Activated CD8-positive, alpha-beta memory T cell treated with anti-CD3 and anti-CD28 coated beads for 1 hour (primary cell): ENCODE data around the gene PLCL1.

Experiments
- DNase-seq, 2 donors: peaks; one replicate each; pipeline ENCODE4 v3.0.0-alpha.2; 2020; ENCODE audit warnings: low read depth in 1 of 2; ENCODE audit errors: extremely low read depth in 1 of 2

Gene PLCL1

DNA sequence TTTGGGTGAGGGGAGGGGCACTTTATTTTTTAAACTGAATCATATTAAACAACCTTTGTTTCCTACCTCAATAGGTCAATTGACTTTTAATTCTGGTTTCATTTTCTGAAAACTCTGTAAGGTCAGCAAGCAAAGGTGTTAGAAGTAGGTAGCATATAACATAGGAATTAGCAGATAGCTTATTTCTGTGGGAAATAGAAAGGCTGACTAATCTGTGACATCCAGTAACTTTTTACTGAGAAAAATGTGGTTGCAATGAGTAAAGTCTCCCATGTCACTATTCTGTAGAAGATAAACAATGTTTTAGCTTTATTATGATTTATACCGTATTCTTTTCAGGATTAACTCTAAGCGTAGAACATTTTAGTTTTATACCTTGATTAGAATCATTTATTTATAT is 240.4 kb downstream of the PLCL1 start:
- no peak for DNase-seq

DNA sequence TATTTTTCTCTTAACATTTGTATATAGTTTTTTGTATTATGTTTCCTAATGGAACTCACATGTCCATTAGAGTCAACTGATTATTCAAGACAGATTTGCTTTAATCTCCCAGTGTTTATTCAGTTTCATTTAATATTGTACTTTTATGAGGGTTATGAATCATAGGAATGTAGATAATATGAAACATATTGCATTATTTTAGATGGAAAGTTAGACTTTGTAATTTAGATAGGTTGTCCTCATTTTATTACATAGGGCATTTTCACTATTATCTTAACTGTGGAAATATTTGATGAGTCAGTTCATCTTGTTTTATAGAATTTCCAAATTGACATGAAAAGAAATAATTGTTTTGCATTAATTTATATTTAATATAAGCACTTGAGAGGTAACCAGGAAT is 240.8 kb downstream of the PLCL1 start:
- DNase-seq = no peak

DNA sequence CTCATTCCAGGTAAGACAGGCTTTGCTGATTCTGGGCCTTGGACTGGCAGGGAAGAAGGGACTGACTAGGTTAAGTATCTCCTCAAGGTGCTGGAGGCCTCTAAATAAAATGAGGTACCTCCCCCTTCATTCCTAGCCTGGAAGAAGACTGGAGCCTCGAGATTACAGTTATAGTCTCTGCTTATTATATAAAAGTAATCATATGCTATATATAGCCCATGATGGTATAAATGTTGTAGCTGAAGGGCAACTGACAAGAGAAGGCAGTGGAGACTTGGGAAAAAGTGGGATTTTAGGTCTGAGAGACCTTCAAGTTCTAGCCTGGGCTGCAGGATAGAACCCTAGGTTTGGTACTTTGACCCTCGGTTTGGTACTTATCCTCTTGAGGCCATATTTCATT is 248.3 kb downstream of the PLCL1 start:
- no peak for DNase-seq

DNA sequence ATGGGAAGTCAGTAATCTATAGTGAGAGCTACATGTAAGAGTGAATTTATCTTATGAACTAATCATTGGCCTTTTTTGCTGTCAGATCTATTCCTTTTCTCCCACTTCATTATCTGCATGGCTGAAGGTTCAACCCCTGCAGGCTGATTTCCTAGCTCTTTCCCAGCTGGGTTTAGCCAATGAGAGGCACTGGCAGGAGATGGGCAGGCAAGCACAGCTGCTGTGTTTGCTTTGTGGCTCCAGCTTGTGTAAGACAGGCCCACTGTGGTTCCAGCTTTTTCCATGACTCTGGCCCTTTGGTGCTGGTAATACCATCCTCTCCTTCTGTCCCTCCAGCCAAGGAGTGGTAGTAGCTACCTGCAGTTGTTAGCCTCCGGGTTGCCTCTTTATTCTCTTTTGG is 248.8 kb downstream of the PLCL1 start:
- DNase-seq = no peak

DNA sequence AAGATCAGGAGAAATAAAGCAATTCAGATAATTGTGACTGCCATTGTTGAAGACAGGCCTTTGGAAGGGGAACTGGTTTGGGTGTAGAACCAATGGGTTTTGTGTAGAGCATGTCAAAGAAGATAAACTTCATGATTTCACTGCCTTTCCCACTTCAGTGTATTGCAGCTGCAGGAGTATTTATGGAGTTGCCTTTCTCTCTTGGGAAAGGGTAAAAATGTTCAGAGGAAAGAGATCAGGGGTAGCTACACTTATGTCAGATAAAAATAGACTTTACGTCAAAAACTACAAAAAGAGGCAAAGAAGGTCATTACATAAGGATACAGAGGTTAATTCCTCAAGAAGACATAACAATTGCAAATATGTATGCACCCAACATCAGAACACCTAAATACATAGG is 249.4 kb downstream of the PLCL1 start:
- no peak for DNase-seq

DNA sequence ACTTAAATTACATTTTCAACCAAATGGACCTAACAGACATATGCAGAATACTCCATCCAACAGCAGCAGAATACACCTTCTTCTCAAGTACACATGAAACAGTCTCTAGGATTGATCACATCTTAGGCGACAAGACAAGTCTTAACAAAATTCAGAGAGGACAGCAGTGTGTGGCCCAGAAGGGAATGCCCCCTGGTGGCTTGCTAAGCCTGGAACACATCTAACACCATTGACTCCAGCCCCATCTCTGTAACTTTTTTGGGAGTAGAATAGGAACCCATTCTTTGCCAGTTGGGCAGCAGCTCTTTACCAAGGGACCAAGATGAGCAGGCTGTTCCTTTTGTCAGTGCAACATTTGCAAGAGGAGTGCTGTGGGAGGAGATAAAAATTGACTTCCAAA is 249.9 kb downstream of the PLCL1 start:
- DNase-seq = peak in 1 of 2 donors; percentile 0

DNA sequence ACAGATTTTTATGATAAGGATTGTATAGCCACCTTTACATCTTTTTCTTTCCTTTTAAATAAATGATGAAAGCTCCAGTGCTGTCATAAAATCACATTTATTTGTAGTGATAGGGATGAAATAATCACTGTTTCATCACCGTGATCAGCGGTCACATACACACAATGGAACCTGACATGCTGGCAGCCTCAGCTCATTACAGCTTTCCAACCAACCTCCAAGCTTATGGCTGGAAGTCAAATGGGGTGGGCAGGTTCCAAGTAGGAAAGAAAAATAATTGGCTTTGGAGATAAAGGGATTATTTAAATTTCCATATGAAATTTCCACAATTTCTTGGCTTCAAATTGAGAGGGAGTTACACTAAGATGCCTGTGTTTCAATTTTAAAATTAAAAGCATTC is 251.3 kb downstream of the PLCL1 start:
- no peak for DNase-seq

DNA sequence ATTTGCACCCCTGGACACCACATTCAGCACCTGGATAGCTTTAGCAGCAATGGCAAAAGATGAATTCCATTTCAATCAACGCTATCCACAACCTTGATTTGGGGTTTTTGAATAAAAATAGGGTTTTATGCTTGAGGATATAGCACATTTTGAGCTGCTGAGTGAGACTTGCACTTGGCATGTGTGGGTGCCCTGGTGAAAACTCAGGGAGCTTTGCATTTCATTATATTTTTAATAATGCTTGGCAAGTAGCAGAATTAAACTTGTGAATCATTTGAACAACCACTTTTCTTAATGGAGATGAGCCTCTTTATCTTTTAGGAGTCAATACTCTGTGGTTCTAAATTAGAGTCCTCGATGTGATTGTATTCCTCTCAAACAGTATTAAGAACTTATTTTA is 252.4 kb downstream of the PLCL1 start:
- DNase-seq = no peak

DNA sequence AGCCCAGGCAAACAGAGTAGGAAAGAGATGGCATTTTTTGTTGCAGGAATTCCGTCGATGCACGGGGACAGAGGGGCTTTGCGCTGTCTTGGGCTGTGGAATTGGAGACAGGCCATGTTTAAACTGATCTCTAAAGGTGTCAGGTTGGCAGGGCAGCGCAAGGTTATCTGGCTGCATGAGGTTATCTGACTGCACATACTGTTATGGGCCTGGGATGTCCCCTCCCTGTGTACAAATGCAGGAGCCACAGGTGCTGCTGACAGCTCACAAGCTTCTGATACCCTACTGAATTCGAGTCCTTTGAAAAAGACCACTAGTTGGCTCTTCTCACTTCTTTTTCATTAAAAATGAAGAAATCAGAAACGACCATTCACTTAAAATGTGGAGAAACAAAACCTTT is 255.4 kb downstream of the PLCL1 start:
- DNase-seq = no peak

DNA sequence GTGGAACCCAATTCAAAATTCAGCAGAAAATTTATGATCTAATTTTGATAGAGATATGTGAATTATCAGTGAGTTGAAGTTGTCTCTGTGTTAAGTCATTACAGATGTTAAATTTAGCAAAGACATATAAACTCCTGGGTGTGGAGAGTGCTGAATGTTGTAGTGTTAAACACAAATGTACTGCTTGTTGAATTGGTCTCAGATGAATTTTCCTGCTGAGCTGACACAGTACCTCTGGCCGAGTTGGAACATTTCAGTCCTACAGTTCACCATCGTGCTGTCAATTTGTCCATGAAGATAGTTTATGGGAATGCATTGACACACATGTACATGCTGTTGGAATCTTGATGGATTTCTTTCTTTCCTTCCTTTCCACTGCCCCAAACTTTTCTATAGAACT is 255.9 kb downstream of the PLCL1 start:
- no peak for DNase-seq

DNA sequence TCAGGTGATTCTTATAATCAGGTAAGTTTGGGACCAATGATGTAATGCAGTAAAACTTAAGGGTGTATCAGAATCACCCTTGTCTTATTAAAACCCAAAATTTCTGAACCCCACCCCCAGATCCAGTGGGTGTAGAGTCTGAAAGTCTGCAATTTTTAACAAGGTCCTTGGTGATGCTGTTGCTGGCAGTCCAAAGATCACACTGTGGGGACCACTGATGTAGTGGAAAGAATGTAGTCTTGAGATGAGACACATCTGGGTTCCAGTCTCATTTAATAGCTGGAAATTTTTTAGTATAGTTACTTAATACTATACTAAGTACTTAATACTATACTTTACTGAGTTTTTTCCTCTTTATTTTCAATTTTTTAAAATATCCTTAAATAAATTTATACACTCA is 258.4 kb downstream of the PLCL1 start:
- no peak for DNase-seq

DNA sequence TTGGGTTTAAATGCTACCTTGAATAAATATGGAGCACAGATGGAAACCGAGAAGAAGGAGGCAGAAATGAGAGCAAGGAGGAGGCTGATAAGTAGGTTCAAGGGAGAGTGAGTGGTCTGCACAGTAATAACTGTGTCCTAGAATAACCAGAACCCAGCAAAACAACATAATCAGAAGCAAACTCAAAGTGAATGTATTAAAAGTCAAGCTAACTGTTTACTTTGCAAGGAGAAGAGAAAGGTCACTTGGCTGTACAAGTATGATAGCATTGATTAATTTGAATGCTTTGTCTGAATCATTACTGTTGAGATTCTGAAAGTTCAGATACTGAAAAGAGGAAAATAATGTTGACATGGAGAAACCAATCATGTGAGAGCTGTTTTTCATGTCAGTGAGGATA is 258.8 kb downstream of the PLCL1 start:
- DNase-seq = no peak

DNA sequence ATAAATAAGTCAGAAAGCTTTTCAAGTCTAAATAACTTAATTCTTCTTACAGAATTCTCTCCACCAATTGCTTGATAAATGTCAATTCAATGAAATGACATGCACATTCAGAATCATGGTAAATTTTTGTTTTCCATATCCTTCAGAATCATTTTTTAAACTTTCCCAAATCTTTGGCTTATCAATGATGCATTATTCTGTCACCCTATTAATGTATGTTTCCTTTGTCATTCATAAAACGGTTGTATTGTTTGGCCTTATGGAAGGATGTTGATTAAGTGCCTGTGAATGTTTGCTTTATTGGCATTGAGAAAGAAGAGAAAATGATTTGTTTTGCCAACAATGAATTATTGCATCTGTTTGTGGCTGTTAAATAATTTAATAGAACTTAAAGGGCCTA is 260.9 kb downstream of the PLCL1 start:
- DNase-seq = no peak

DNA sequence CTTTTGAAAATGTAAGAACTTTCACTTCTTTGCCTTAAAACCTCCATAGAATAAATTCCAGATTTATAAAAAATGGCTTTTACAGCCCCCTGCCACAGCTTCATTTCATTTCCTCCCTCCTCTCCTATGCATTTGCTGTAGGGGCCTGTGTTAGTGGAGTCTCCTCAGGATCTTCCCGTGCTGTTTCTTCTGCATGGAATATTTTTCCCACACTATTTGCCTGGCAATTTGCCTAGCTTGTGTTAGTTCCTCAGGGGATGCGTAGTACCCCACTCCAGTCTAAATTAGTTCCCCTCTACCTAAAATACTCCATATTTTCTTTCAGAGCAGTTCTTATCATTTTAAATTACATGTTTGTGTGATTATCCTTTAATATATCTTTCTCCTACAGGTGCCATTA is 262.2 kb downstream of the PLCL1 start:
- DNase-seq = no peak

DNA sequence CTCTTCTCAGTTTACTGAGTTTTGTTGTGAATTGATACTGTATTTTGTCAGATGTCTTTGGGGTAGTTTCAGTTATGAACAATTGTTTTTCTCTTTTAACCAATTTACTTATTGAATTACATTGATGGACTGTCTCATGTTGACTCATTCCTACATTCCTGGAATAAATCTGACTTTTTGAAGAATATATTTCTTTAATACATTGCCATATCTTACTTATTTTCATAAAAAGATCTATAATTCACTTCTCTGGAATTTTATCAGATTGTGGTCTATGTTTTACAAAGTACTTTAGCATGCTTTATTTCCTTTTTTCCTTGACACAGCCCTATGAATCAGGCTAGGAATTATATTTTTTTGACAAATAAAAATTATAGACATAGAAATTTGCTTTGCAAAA is 268.3 kb downstream of the PLCL1 start:
- DNase-seq = no peak

DNA sequence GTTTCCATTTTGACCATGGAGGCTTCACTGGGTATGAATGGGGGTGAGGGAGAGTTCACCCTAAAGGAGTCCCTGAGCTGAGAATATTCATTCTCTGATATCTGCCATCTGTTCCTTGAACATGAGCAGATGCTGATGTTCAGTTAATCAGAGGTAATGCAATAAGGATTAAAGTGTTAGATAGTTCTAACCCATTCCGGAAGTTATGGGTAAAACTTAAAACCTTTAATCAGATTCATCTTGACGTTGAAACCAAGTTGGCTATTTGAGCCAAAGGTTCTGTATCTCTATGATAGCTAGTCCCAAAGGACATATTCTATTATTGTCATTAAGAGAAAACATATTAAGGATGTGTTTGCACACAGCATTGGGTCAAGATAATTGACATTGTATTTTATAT is 268.9 kb downstream of the PLCL1 start:
- DNase-seq = no peak

DNA sequence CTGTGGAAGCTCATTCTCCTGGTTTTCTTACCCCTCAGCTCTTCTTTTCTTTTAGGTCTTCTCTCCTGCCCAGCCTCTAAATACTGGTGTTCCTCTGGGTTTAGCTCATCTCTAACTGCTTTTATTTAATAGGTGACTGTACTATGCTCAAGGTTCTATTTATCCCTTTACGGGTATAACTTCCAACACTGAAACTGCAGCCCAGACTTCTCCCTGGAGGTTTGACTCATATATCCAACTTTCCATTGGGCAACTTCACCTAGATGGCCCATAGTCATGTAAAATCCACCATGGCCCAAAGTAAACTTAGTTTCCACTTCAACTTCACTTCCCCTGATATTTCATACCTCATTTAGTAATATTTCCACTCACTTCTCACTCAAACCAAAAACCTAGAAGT is 273.1 kb downstream of the PLCL1 start:
- DNase-seq = no peak

DNA sequence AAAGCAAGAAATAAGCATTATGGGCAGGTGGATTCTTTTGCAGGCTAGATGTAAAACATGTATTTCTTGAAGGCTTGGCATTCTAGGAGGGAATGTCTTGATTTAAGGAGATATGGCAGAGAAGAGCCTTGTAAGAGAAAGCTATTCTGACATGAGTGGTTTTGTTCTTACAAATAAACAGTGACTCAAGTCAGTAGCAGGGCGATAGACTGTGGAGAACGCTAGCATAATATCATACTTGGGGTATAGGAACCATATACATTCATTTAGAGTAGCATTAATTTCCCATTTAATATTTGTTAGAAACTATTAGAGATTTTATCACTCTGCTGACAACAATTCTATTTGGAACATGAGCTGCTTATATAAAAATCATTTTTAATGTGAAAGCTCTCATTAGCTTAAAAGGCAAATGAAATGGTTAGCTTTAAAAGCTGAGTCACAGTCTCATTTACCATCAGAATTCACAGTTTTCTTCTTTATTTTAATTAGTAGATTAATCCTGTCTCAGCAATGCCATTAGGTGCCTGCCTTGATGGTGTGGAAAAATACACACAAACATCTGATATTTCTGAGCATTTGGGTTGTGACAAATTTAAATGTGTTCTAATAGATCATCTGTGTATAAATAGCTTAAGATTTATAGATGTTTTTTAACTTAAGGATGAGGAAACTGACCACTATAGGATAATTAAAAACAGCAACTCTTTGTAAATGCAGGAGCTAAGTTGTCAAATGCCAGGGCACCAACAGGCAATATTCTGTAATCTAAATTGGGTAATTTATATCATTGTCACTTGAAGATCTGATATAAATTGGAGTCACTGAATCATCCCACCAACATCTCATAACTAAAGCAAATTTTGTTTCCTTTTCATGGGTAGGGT is 276.7 kb downstream of the PLCL1 start:
- no peak for DNase-seq

DNA sequence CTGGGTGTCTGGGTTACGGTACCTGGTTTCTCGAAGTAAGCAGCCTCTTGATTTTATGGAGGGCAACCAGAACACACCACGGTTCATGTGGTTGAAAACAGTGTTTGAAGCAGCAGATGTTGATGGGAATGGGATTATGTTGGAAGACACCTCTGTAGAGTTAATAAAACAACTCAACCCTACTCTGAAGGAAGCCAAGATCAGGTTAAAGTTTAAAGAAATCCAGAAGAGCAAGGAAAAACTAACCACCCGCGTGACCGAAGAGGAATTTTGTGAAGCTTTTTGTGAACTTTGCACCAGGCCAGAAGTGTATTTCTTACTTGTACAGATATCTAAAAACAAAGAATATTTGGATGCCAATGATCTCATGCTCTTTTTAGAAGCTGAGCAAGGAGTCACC is 279.8 kb downstream of the PLCL1 start:
- no peak for DNase-seq

DNA sequence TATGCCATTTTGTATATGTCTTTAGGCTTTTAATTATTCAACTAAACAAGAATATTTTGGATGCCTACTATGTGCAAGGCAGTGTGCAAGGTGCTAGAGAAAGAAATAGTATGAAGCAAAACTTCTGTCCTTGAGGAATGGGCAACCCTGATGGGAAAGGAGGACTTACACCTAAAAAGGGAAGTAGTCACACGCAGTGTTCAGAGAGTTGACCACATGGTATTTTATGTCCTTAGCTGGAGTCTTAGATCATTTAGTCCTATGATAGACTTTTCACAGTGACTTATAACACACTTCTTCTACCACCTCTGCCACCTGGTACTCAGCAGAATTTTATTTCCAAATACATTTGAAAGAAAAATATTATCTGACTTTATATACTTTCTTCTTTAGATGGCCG is 291.6 kb downstream of the PLCL1 start:
- no peak for DNase-seq

DNA sequence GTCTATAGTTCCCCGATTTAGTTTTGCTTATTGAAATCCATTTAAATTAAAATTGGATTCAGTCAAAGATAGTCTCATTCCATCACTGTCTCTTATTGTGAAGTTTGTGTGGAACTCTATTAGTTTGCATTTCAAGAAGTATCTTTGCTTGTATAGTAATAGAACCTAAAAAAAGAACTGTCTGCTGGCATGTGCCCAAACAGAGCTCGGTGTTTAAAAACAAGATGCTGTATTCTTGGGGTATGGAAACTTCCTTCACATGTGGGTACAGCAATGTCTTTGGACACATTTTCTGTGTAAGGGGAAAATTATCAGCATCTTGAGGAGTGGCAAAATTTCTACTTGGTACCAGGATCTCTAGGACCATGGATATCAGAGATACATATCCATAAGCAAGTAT is 292.6 kb downstream of the PLCL1 start:
- no peak for DNase-seq

DNA sequence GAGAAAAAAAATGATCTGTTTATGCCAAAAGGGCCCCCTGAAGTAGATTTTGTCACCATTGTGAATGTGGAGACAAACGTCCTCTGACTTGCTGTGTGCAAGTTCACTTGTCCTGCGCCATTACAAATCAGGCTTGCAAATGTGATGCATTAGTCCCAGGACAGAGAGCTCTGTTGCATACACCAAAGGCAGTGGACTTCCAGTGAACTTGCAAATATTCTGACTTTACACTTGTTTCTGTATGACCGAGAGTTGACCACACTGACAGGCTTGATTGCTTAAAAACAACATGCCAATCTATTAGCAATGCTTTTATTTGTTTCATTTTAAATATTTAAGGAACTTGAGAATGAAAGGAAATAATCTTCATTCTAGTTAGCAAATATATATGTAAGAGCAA is 293.2 kb downstream of the PLCL1 start:
- no peak for DNase-seq

DNA sequence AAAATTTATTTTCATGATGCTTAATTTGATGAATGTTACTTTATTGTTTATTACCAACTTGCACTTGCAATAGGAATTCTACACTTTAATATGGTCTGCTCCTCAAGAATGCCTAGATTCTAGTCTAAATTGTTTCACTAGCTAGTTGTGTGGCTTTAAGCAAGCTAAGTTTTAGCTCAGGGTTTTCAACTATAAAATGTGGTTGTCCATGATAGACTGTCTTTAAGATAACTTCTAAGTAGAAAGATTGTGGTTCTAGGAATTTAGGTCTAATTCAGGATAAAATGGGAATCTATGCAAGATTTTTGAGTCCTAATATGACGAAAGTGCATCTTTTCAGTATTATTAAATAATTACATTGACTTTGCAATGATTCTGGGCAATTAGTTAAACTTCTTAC is 294.0 kb downstream of the PLCL1 start:
- no peak for DNase-seq
